SH-SY5Y (cell line): ENCODE data around the gene DHX32.

ENCODE experiments used
- GATA2 ChIP-seq: IDR thresholded peaks from 2 replicates; pipeline ENCODE4 v1.6.1; 2011; ENCODE audit warnings: mild to moderate bottlenecking, low read depth, low read length
- GATA3 ChIP-seq: IDR thresholded peaks from 2 replicates; pipeline ENCODE4 v1.6.1; 2011; ENCODE audit warnings: low read depth, mild to moderate bottlenecking, low read length, moderate library complexity

GRCh38 chr10:125848371-125848770, 32.7 kb downstream of the DHX32 start:
- no peak for TF ChIP-seq GATA2
- no peak for TF ChIP-seq GATA3
